ENCODE data around the gene TMEM109.

The TMEM109 gene

GRCh38 chr11:60945295-60945667, 31.3 kb downstream of the TMEM109 start:
- DNase-seq: no peak

DNA sequence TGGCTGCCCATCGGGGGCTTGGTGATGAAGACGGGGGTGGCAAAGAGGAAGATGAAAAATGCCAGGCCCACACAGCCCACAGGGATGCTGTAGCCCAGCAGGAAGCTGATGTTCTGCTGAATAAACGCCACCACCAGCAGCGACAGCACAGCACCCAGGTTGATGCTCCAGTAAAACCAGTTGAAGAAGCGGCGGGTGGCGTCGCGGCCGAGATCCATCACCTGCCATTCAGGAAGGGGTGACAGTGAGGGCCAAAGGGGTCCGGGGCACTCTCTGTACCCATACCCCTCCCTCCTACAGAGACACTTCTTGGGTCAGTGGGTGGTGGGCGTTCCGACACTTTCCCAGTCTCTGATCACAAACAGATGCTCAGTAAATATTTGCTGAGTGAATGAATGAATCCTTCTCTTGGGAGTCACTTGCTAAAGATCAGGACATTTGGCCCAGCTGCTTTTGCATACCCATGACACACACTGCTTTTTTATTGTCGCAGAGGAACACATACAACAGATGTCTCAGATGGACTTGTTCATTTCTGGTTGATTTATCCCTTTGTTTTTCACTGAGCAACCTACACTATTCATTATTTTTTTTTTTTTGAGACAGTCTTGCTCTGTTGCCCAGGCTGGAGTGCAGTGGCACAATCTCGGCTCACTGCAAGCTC, 32.8 kb downstream of the TMEM109 start:
- no peak for DNase-seq

DNA sequence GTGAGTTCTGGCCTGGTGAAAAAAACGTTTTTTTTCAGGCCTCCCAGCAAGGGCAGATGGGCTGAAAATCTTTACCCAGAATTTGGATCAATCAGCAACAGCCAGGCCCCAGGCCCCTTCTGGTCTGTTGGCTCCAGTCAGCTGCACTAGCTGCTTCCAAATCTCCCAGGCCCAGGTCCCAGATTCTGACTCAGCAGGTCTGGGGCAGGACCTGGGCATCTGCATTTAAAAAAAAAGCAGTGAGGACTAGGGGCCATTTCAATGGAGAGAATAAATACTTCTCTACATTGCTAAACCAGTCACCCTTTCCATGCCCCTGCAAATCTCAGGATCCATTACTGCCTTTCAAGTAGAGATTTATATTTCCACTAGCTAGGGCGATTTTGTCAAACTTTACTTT, 33.7 kb downstream of the TMEM109 start:
- DNase-seq: no peak

DNA sequence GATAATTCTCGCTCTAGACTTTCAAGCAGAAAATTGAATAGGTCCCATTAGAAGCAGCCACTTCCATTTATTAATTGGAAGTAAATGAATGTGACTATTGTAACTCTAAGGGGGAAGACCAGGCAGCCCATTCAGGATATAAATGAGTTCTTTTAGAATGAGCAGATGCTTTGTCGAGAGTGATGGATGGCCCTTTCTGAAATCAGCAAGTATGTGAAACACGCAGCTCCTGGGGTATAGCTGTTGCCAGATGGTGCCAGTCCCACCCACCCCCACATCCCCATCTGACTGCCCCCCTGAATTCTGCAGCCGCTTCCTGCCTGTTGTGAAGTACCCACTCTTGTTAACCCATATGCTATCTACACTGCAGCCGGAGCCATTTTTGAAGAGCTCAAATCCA, 34.3 kb downstream of the TMEM109 start:
- DNase-seq: peak; percentile 74

DNA sequence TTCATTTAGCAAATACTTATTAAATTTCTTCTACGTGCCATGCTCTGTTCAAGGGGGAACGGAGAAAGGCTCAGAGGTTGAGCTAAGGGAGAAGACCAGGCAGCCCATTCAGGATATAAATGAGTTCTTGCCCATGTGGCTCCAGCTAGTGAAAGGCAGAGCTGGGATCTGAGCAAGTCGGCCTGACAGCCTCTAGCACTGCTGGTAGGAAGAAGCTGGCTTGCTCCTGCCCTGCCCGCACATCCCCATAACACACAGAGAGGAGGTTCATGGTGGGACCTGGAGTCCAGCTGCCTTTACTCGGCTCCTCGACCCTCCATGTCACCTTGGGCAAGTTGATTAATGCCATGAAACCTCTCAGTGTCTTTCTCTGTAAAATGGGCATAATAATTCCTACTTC, 36.1 kb downstream of the TMEM109 start:
- DNase-seq: no peak

DNA sequence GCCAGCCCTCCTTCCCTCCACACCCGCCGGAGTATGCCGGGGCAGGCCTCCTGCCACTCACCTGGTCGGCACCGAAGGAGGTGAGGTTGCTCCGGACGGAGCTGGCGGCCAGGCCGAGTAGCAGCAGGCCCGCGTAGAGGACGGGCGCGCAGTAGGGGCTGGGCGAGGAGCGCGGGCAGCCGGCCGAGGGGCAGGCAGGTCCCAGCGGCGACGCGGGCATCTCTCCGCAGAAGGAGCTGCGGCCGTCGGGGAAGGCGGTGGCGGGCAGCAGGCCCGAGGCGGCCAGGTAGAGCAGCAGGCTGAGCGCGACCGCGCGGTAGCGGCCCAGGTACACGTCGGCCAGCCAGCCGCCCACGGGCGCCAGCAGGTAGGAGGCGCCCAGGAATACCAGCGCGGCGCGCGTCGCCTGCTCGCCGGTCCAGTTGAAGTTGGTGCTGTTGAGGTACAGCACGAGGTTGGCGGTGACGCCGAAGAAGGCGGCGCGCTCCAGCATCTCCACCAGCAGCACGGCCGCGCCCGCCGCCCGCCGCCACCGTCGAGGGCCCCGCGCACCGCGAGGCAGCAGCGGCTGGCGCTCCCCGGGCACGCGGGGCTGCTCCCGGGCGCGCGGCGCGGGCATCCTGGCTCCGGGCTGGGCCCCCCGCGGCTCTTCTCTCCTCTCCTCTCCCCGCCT, 37.1 kb downstream of the TMEM109 start:
- DNase-seq: no peak

DNA sequence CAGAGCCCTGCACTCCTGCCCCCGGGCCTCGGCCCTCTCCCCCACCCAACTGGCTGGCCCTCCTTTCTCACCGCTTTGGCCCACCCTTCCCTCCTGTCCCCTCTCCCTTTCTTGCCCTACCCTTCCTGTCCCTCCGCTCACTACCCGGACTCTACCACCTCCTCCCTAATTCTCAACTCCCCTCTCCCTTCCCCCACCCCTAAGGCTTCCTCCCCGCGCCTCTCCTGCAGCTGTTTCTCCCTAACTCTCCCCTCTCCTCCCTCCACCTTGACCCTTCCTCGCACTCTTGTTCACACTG, 37.6 kb downstream of the TMEM109 start:
- DNase-seq: no peak

GRCh38 chr11:60951904-60952741, 38.2 kb downstream of the TMEM109 start, which contains the start of gene SLC15A3:
SLC15A3 (minus strand) TSS chr11:60952176; CDS start chr11:60951551, 625 bp downstream.
- DNase-seq: no peak

DNA sequence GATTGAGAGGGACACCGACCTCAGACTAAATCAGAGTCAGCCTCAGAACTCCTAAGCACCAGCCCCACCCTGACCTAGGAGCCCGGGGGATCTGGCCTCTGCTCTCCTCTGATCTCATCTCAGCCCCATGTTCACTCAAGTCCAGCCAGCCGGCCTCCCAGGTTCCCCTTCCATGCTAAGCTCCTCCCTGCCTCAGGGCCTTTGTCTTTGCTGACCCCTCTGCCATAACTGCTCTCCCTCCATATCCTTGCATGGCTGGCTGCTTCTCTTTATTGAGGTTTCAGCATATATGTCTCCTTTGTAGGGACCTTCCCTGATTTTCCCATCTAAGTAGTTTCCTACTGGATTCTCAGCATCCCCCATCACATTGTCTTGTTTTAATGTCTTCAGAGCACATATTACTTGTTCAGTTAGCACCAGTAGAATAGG, 38.8 kb downstream of the TMEM109 start:
- DNase-seq: no peak

- no peak for DNase-seq
Measured at GRCh38 chr11:60953781-60954180, 39.8 kb downstream of the TMEM109 start.

DNA sequence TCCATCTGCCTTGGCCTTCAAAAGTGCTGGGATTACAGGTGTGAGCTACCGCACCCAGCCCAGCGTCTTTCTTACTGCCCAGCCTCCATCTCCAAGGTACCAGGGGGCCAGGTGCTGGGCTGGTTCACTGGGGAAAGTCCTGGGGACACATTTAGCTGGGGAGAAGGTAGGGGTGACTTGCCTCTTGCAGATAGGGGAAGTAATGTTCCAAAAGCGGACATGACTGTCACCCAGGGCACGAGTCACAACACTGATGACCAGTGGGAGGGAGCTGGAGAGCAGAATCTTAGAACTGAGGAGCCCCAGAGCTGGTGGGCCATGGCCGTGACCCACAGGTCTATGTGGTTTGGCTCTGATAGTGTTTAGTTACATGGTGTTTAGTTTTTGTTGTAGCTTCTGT, 40.5 kb downstream of the TMEM109 start:
- no peak for DNase-seq

DNA sequence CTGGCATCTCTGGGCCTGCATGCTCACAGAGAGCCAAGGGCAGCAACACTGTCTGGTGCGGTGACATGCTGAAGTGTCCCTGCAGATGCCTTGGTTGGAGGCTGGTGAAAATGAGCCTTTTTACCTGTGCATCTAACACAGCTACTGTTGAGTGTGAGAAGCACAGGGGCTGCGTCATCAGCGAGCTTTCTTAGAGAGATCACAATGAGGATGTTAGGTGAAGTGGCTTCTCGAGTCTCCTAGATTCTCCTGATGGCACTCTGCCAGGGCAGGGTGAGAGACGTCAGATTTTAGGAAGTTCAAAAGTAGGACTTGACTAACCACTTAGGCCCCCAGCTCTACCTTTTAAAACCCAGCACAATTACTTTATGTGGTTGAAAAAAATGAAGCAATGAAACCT, 41.6 kb downstream of the TMEM109 start:
- no peak for DNase-seq

- DNase-seq: no peak
Measured at GRCh38 chr11:60957188-60957587, 43.2 kb downstream of the TMEM109 start.

DNA sequence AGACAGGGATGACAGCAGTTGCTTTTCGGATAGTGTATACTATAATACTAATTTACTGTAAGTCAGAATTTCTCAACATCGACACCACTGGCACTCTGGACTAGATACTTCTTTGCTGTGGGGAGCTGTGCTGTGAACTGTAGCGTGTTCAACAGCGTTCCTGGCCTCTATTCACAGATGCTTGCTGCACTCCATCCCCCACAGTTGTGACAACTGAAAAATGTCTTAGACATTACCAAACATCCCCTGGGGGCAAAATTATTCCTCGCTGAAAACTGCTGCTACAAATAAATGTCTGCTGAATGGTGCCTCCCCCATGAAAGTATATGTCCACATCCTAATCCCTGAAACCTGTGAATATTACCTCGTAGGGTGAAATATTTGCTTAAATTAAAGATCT, 45.5 kb downstream of the TMEM109 start:
- DNase-seq: no peak

DNA sequence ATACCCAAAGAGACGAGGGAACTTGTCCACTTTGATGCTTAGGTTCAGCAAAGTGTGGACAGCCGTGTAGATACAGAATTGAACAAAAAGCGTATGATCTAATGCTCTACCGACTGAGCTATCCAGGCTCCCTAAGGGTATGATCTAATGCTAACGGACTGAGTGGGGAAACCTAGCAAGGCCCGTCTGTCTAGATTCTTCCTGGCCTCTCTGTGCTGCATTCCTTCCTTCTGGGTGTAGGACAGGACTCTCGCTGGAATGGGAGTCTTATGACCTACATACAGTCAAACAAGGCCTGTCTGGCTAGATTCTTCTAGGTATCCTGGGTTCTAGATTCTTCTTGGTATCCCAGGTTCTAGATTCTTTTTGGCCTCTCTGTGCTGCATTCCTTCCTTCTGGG, 46.4 kb downstream of the TMEM109 start:
- DNase-seq: no peak

DNA sequence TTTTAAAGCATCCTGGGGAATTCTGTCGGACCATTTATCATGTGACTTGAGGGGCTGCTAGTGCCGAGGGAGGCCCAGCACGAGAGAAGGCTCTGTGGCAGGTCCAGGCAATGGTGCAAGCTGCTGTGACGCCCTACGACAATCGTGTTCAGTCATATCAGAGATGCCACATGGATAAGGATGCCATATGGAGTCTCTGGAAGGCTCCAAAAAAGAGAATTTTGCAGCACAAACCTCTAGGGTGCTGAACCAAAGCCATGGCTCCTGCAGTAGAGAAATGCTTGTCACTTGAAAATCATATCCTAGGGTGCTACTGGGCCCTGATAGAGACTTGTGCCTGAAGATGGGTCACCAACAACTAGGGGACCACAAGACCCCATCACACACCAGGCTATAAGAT, 50.8 kb downstream of the TMEM109 start:
- no peak for DNase-seq

DNA sequence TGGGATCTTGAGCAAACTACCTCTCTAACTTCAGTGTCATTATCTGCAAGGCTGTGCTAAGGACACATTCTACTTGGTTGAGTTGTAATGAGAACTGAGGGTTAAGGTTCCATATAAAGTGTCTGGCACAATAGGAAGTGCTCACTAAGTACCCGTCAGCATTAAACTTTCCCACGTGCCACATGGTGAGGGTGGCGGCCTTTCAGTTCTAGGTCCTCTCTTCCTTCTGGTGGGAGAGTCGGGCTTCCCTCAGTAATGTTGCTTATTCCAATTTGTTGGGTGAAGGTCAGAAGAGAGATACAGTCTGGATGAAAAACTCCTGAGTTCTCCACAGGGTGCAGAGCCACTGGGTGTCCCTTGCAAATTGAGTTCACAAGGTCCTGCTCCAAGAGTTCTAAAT, 52.9 kb downstream of the TMEM109 start:
- no peak for DNase-seq

- no peak for DNase-seq
Measured at GRCh38 chr11:60968223-60968622, 54.3 kb downstream of the TMEM109 start.

DNA sequence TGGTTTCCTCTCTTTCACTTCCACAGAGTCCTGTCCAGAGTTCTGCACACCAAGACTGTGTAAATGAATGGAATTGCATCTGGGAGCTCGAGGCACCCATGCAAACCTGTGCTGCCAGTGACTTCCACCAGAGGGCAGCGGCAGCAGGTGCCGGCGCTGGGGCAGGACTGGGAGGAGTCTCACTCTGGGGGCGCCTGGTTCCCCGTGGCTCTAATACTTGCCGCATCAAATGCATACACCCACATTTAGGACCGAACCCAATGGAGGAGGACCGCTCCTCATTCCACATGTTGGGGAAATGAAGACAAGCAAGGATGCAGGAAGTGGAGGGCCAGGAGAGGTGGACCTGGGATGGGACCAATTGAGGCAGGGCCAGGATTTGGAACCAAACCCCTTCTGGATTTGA, 56.4 kb downstream of the TMEM109 start:
- no peak for DNase-seq

DNA sequence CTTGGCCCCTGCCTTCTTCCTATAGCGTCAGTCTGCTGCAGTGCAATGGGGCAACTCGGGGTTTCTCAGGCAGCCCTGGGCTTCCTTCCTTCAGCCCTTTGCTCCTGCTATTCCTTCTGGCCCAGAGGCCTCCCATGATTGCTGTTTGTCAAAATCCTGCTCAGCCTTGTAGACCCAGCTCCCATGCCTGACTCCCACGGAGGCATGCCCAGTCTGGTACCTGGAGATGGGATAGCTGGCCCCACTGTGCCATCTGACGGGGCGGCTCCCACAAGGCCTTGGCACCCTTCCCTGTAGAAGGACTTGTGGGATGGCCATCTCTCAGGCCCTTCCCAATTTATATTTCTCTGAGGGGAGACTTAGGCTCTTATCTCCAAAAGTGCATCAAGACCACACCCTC, 56.9 kb downstream of the TMEM109 start:
- DNase-seq: no peak

DNA sequence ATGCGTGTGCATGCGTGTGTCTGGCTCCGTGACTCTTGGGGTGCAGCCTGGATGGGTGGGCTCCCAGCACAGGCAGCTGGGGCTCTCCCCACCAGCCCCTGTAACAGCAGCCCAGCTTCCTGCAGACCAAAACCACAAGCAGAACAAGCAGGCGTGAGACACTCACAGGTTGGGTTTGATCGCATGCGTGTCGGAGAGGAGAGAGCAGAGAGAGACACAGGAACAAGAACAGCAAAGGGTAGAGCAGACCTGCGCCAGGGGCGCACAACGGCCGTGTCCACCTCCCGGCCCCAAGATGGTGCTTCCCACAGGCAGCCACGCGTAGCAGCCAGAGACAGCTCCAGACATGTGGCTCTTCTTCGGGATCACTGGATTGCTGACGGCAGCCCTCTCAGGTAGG, 57.6 kb downstream of the TMEM109 start, which contains the start of gene CD6:
TSS of gene CD6 (plus strand) at position 161 of the 400 bp plus-strand sequence. CDS start at position 347, 186 bp downstream.
- no peak for DNase-seq

DNA sequence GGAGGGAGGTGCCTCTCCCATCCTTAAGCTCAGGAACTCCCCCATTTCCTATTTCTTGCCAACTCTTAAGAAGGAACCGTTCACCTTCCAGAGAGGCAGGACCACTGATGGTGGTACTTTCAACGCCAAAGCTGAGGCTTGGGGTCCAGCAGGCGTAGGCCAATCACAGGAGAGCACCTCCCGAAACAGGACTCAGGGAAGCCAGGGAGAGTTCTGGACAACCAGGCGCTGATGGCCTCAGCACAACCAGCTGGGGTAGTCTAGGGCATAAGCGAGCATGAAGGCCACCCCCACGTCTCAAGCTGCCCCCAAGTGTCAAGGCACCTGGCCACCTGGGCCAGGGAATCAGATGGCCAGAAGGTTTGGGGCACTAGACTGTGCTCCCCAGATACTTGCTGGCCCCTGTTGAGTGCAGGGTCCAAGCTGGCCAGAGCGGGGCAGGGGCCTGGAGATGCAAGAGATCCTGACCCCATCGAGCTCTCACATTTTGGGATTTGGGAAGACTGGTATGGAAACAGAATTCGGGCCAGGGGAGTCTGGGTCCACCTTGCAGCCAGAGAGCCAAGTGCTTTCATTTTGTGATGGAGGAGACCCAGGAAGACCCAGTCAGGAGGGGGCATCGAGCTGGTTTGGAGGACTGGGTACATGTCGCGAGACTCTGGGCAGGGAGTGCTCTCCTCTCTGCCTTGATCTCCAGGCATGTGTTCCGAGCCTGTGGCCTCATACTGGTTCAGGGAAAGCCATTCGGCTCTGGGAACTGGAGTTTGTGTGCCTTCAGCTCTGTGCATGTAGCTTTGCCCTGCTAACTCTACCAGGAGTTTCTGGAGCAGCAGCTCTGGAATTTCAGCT, 58.4 kb downstream of the TMEM109 start:
- no peak for DNase-seq
